ENCODE results near the gene CNKSR1. TPM values are rescaled to one million over a fixed set of nuclear protein-coding genes. Genes with fewer than 3 reads are reported as not detected.
A peak's percentile ranks its signal among the peaks of the same experiment; 100 is the strongest.

The CNKSR1 gene
- total RNA-seq, 6 experiments from 2014 or later: 0.19 to 0.57 (median 0.33) TPM

GRCh38 chr1:26190373-26190987, 13.2 kb downstream of the CNKSR1 start, which contains the start of gene CATSPER4:
Gene CATSPER4, plus strand, starts transcription at chr1:26190602. Its CDS starts 26 bp downstream, at chr1:26190628.
- Mint-ChIP-seq H3K27me3 (ENCODE audit: insufficient read depth) (peaks cover 26% of the 10 kb centered on the region), H3K4me1 (ENCODE audit: low read depth) (no peaks in the 10 kb centered on the region), H3K9me3 (no peaks in the 10 kb centered on the region), H3K27ac (no peak within 1 kb of the TSS), H3K4me3 (no peak within 1 kb of the TSS), H3K36me3 (ENCODE audit: low read depth) (no peaks in the 10 kb centered on the region)
- TF ChIP-seq, protein P1, sequence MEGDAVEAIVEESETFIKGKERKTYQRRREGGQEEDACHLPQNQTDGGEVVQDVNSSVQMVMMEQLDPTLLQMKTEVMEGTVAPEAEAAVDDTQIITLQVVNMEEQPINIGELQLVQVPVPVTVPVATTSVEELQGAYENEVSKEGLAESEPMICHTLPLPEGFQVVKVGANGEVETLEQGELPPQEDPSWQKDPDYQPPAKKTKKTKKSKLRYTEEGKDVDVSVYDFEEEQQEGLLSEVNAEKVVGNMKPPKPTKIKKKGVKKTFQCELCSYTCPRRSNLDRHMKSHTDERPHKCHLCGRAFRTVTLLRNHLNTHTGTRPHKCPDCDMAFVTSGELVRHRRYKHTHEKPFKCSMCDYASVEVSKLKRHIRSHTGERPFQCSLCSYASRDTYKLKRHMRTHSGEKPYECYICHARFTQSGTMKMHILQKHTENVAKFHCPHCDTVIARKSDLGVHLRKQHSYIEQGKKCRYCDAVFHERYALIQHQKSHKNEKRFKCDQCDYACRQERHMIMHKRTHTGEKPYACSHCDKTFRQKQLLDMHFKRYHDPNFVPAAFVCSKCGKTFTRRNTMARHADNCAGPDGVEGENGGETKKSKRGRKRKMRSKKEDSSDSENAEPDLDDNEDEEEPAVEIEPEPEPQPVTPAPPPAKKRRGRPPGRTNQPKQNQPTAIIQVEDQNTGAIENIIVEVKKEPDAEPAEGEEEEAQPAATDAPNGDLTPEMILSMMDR (IDR thresholded peaks at IDR 0.05): peak; percentile 43; the same call in 1 of the 2 replicates
- no peak for DNase-seq

- Mint-ChIP-seq H3K9me3 (no peaks in the 10 kb centered on the region), H3K27ac (no peak overlapping the region), H3K36me3 (ENCODE audit: low read depth) (no peaks in the 10 kb centered on the region), H3K4me1 (ENCODE audit: low read depth) (no peaks in the 10 kb centered on the region), H3K27me3 (ENCODE audit: insufficient read depth) (peaks cover 21% of the 10 kb centered on the region), H3K4me3 (no peak overlapping the region)
- DNase-seq: no peak
- TF ChIP-seq, protein P1 (IDR thresholded peaks at IDR 0.05): no peak
Observed at GRCh38 chr1:26191739-26192138, 14.4 kb downstream of the CNKSR1 start.

- Mint-ChIP-seq H3K27me3 (ENCODE audit: insufficient read depth) (peaks cover 33% of the 10 kb centered on the region), H3K27ac (no peak overlapping the region), H3K36me3 (ENCODE audit: low read depth) (no peaks in the 10 kb centered on the region), H3K4me1 (ENCODE audit: low read depth) (peaks cover 3% of the 10 kb centered on the region), H3K9me3 (no peaks in the 10 kb centered on the region), H3K4me3 (no peak overlapping the region)
- TF ChIP-seq, protein P1 (IDR thresholded peaks at IDR 0.05): no peak
- DNase-seq: no peak
Observed at GRCh38 chr1:26195805-26196204, 18.5 kb downstream of the CNKSR1 start.

DNA sequence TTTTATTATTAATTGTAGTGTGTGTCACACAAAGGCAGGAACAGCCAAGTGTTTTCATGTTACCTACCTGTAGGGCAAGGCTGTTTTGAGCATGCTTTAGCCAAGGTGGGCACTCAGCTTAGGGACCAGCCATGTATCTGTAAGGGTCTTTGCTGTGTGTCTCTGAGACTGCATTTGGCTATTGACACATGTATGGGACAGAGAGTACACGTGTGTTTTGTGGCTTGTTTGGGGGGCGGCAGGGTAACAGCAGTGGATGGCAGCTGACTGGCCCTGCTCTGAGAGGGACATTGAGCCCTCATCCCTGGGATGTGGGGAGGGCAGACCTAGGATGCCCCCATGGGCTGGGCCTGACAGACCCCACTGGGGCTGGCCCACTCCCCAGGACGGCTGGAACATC, 20.0 kb downstream of the CNKSR1 start:
- no peak overlapping the region for H3K27ac Mint-ChIP-seq
- H3K4me3 Mint-ChIP-seq: no peak overlapping the region
- TF ChIP-seq, protein P1 (IDR thresholded peaks at IDR 0.05): no peak

GRCh38 chr1:26197813-26198212, 20.5 kb downstream of the CNKSR1 start:
- no peak for DNase-seq
- TF ChIP-seq, protein P1 (IDR thresholded peaks at IDR 0.05): no peak
- no peak overlapping the region for H3K27ac Mint-ChIP-seq
- H3K27me3 Mint-ChIP-seq (ENCODE audit: insufficient read depth): peaks cover 30% of the 10 kb centered on the region
- peaks cover 15% of the 10 kb centered on the region for H3K4me1 Mint-ChIP-seq (ENCODE audit: low read depth)
- no peaks in the 10 kb centered on the region for H3K36me3 Mint-ChIP-seq (ENCODE audit: low read depth)
- H3K9me3 Mint-ChIP-seq: no peaks in the 10 kb centered on the region
- no peak overlapping the region for H3K4me3 Mint-ChIP-seq

More for the DNA sequence above, 20.0 kb downstream of the CNKSR1 start:
- H3K27me3 Mint-ChIP-seq (ENCODE audit: insufficient read depth): peaks cover 30% of the 10 kb centered on the region
- no peak for DNase-seq
- no peaks in the 10 kb centered on the region for H3K36me3 Mint-ChIP-seq (ENCODE audit: low read depth)
- no peaks in the 10 kb centered on the region for H3K9me3 Mint-ChIP-seq
- peaks cover 15% of the 10 kb centered on the region for H3K4me1 Mint-ChIP-seq (ENCODE audit: low read depth)
